NCI-H226 (cell line): ENCODE data around the gene TAGLN3.

Experiments
- DNase-seq: peaks from one replicate; pipeline ENCODE4 v3.0.0-alpha.2; 2015

The TAGLN3 gene

GRCh38 chr3:111978583-111979433 lies 19.9 kb upstream of the TAGLN3 start, which contains the start of gene ABHD10:
TSS of gene ABHD10 (plus strand) at chr3:111979026. CDS start at chr3:111979062, 36 bp downstream.
- DNase-seq, result peak; percentile 97

DNA sequence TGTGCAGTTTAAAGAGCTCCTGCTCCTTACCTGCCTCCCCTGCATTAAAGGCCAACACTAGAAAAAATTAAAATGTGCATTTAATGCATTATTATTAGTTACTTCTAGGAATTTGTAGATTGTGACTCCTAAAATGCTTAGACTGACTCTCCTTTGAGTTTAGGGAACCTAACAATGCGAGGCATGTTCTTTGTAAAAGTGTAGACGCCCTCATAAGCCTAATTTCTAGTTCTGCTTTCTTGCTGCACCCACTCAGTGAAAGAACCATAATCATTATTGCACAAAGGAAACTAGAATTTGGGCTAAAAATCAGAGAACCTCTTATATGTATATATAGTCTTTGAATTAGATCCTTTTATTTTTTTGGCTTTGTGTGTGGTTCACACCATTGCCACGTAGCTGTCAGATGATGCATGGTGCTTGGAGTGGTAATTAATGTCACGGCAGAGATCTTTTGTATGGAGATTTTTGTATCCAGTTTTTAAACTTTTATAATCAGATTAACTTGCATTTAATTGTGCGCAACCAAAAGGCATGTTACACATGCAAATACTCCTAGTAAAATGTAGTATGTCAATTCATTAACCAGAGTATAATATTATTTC lies 19.2 kb upstream of the TAGLN3 start:
- no peak for DNase-seq

DNA sequence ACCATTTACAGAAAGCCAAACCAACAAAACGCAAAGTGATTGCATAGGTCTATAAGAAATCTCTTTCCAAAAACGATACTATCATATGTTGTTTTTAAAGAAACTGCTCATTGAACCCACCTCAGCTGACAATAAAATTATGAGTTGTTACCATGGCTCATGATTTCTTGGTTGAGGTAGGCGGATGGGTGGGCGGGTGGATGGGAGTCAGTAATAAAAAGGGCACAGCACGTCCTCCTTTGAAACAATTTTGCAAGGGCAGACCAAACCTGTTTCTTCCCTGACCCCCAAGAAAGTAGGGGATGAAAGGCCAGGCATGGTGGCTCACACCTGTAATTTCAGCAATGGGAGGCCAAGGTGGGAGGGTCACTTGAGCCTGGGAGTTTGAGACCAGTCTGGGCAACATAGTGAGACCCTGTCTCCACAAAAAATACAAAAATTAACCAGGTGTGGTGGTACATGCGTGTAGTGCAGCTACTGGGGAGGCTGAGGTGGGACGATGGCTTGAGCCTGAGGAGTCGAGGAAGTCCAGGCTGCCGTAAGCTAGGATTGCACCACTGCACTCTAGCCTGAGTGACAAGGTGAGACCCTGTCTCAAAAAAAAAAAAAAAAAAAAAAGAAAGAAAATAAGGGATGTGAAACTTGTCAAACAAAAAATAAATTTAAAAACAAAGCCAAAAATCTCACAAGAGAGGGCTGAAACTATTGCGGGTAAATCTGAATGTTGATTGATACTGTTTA lies 17.8 kb upstream of the TAGLN3 start:
- no peak for DNase-seq

DNA sequence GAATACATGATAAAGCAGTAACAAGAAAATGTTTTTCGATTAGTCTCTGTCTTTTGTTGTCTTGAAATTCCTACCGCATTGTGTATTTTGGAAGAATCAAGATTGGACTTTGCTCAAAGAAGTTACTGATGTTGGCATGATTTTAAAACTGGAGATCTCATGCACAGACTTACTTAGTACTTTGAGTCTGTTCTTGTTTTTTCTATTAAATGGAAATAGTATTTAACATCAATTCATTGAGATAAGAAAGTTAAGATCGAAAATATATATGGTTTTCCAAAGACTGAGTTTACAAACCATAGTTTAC lies 17.3 kb upstream of the TAGLN3 start:
- DNase-seq, result no peak

- no peak for DNase-seq
Observed at GRCh38 chr3:111984636-111985298, 14.0 kb upstream of the TAGLN3 start.

DNA sequence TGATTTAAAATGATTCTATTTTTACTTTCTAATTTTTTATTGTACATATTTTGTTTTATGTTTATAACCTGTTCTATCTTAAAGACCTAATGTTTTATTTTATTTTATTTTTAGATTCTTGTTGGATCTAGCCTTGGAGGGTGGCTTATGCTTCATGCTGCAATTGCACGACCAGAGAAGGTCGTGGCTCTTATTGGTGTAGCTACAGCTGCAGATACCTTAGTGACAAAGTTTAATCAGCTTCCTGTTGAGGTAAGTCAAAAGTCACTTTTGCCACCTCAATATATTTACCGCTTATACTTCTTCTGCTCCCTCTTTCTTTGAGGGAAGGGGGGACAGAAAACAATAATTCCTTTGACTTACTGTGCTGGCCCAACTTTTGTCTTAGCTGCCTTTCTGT lies 11.9 kb upstream of the TAGLN3 start:
- no peak for DNase-seq

- DNase-seq, result peak; percentile 41
Observed at GRCh38 chr3:111989061-111989678, 9.6 kb upstream of the TAGLN3 start.

DNA sequence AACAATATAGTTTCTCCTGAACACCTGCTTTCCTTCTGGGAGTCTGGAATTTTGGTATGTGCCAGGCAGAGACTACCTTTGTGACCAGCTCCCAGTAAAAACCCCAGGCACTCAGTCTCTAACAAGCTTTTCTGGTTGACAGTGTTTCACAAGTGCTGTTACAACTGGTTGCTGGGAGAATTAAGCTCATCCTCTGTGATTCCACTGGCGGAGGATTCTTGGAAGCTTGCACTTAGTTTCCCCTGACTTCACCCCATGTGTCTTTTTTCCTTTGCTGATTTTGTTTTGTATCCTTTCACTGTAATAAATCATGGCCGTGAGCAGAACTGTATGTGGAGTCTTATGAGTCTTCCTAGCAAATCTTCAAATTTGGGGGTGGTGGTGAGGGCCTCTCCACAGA lies 5.7 kb upstream of the TAGLN3 start:
- DNase-seq, result no peak

DNA sequence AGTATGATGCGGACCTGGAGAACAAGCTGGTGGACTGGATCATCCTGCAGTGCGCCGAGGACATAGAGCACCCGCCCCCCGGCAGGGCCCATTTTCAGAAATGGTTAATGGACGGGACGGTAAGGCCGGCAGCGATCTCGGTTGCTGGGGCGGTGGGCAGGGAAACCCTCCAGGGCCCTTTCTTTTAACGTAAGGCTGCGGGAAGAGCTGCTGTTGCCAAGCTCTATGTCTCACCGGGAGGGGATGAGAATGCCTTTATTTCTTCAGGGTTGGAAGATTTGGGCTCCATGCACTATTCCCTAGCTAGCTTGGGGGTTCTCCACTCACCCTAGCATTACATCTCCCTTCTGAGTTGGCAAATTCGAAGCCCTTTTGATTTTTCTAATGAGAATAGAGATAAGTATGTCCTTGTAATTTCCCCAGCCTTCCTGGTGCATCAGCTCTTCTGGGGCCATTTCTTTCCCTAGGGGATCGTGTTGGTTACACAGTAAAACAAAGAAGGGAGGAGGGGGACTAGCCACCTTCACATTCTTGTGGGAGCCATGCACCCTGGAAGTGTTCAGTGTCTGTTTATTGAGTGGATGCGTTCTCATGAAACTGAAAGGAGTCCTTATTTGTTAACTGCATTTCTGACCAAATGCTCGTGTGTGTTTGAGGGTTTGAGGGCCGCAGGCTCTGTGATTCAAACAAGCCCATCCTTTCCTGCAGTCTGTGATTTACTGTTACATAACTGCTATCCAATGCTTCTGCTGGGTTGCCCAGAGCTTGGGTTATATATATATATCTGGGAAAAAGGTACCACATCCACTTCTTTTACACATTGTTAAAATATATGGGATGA lies 982 bp downstream of the TAGLN3 start:
- DNase-seq, result no peak

- no peak for DNase-seq
Observed at GRCh38 chr3:112000367-112000771, 1.6 kb downstream of the TAGLN3 start.

GRCh38 chr3:112000966-112001365 lies 2.2 kb downstream of the TAGLN3 start:
- DNase-seq, result no peak

GRCh38 chr3:112001526-112001925 lies 2.8 kb downstream of the TAGLN3 start:
- no peak for DNase-seq

- DNase-seq, result peak; percentile 63
Observed at GRCh38 chr3:112002096-112002971, 3.6 kb downstream of the TAGLN3 start.

- DNase-seq, result no peak
Observed at GRCh38 chr3:112003321-112004080, 4.8 kb downstream of the TAGLN3 start.

- DNase-seq, result no peak
Observed at GRCh38 chr3:112004187-112004586, 5.5 kb downstream of the TAGLN3 start.

DNA sequence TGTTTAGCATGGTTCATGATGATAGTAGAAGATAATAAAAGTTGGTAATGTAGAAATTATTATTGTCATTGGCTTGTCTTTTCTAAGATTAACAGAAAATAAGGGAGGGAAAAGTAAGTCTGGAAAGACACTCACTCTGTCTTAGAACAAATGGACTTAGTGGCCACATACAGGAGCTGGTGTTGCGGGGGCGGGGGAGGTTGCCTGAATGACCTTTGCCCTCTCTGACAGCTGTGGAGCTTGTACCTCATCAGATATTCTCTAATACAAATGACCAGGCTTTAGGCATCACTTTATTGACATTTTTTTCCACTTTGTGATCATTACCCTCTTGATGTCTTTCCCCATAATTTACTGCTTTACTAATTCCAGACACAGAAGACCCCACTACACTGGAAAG lies 5.9 kb downstream of the TAGLN3 start:
- no peak for DNase-seq

DNA sequence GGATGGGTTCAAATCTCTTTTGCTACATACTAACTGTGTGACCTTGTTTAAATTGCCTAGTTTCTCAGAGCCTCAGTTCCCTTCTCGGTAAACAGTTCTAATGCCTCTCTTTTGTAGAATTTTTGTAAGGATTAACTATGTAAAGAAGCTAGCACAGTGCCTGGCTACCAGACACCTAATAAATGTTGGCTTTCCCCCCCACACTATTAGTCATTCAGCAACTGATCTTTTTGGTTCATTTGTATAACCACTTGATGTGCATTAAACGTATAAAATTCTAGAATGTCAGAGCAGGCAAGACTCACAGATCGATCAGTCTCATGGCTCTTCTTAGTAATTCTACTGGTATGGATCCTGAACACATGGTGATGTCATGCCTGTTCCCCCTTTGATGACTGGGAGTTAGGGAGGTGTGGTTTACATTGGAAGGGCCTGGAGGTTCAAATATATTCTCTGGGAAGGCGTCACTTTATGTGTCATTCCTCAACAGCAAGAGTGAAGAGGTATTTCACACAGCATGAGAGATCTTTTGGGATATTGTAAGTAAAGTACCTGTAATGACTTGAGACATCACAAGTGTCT lies 6.5 kb downstream of the TAGLN3 start:
- DNase-seq, result peak; percentile 29

GRCh38 chr3:112007633-112008032 lies 8.9 kb downstream of the TAGLN3 start:
- peak; percentile 25 for DNase-seq

- no peak for DNase-seq
Observed at GRCh38 chr3:112009670-112010069, 10.9 kb downstream of the TAGLN3 start.

DNA sequence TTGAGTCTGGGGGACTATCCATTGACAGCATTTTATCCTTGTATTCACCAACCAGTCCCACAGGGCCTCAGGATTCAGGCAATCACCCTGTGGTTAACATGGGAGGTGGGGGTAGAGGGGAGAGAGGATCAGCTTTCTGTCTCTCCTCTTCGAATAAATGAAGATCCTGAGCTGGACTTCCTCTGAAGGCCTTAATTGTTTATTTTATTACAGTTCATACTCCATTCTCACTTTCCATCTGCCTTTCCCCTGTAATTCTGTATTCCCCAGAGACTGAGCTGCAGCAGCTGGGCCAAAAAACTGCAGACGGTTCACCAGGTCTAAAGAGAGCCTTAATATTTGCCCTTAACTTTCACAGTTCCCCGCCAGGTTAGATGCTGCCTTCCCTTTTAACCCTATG lies 11.9 kb downstream of the TAGLN3 start:
- DNase-seq, result no peak
